ENCODE data around the gene IMPDH1.

The IMPDH1 gene

DNA sequence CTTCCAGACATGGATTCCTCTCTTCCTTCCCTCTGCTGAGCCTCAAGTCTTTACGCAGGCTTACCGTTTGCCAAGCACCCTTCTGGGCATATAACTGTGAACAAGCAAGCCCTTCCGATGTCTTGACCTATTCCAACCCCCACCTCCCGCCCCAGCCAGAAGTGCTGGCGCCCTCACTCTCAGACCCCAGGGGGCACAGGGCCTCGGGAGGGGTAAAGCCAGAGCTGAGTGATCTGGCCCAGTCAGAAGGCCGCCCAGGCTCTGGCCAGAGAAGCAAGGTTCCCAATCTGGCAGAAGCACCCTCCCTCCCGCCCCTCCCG is 49.5 kb downstream of the IMPDH1 start:
- DNase-seq (ENCODE audit: low read depth, low spot score) = no peak

GRCh38 chr7:128359939-128360338 is 49.8 kb downstream of the IMPDH1 start:
- DNase-seq (ENCODE audit: low read depth, low spot score) = no peak

DNA sequence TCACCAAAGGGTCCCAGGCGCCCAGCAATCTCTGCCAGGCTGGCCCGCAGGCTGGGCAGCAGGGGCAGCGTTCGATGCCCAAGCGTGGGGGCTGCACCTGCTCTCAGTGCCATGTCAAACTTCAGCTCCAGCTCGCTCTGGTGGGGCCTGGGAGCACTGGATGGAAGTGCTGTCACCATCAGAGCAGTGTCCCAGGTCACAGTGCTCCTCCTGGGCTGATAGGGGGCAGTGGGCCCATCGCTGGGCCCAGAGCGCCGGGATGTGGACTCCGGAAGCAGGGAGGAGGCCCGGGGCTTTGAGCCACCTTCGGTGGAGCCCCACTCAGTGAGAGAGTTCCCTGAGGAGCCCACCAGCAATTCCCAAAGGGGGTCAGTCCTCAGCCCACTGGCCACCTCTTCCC is 50.4 kb downstream of the IMPDH1 start:
- no peak for DNase-seq (ENCODE audit: low read depth, low spot score)

DNA sequence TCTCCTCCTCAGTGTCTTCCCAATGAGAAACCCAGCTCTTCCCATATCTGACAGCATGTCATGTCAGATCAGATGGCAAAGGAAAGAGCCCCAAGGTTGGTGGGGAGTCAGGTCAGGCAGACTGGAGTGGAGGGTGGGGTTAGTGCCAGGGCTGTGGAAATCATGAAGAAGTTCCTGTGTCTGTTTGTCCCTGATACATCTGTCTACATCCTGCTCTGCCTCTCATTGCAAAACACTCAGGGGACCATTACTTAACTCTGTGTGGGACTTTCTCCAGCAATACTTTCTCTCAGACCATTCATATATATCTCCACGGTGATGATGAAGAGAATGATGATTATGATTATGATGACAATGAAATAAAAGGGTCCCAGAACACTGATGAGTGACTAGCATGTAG is 51.5 kb downstream of the IMPDH1 start:
- no peak for DNase-seq (ENCODE audit: low read depth, low spot score)

GRCh38 chr7:128357217-128357613 is 52.6 kb downstream of the IMPDH1 start:
- no peak for DNase-seq (ENCODE audit: low read depth, low spot score)

DNA sequence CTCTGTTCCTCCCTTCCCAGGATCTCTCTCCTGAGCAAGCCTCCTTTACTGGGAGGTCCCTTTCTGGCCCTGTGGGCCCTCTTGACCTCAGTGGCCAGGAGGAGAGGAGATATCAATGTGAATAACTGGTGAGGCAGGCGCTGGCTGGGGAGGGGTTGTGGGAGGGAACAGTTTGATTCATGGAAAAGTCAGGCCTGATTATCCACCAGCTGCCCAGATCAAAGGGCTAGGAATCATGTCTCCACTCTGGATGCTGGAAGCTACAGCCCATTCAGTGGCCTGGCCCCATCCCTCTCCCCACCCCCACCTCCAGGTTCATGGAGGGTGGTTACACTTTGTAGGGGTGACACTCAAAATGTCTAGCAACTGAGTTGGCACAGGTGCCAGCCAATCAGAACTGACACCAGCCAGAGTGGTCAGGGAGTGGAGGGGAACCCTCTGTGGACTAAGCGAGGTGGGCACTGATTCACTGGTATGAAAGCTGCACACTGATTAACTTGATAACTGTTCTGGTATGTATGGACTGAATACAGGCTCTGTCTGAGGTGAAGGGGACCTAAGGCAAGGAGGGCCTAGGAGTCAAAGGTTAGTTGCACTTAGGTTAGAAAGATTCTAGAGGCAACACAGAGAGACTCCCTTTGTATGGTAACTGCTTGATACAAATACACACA is 53.1 kb downstream of the IMPDH1 start:
- no peak for DNase-seq (ENCODE audit: low read depth, low spot score)

DNA sequence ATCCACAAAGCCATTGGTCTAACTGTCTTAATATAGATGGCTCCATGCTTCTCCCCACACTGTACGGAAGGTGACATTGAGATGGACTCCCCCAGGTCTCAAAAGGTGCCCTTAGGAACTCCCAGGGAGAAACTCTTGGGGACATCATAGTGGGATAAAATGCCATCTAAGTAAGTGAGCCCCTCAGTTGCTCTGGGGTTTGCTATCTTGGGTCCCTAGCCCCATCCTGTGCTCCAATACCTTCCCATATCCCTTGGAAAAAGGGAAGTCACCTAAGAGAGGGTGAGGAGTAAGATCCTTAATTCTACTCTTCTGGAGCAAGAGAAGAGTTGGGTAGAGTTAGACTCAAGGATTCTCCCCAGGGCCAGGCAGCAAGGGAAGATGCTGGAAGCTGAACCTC is 56.2 kb downstream of the IMPDH1 start:
- DNase-seq (ENCODE audit: low read depth, low spot score) = no peak

GRCh38 chr7:128353189-128353588 is 56.6 kb downstream of the IMPDH1 start:
- no peak for DNase-seq (ENCODE audit: low read depth, low spot score)

DNA sequence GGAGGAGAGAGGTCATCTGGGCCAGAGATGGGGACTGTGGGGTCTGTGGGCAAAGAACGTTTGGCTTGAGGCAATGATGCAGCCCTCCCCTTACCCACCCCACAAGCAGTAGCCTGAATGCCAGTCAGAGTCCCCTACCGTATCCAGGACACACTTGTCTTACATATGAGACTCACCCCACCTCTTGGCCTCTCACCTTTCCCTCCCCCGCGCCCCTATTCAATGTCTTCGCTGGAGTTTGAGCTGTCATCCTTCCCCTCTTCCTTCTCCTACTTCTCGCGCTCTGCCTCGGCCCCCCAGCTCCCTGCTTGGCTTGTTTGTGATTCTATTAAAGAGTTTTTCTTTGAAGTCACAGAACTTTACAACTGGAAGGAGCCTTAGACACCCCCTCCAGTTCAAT is 57.1 kb downstream of the IMPDH1 start:
- DNase-seq (ENCODE audit: low read depth, low spot score) = no peak

DNA sequence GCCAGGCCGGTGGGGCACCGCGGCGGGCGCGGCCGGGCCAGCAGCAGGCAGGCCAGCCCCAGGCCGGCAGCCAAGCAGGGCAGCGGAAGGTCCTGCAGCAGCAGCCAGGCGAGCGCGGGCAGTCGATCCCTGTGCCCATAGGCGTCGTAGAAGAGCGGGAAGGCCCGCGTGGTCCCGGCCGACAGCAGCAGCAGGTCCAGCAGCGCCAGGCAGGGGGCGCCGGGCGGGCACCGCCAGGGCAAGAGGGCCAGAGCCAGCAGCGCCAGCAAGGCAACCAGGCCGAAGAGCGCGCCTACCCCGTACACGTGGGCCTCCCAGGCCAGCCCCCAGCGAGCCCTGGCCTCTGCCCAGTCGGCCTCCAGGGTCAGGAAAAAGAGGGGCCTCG is 57.6 kb downstream of the IMPDH1 start:
- no peak for DNase-seq (ENCODE audit: low read depth, low spot score)

DNA sequence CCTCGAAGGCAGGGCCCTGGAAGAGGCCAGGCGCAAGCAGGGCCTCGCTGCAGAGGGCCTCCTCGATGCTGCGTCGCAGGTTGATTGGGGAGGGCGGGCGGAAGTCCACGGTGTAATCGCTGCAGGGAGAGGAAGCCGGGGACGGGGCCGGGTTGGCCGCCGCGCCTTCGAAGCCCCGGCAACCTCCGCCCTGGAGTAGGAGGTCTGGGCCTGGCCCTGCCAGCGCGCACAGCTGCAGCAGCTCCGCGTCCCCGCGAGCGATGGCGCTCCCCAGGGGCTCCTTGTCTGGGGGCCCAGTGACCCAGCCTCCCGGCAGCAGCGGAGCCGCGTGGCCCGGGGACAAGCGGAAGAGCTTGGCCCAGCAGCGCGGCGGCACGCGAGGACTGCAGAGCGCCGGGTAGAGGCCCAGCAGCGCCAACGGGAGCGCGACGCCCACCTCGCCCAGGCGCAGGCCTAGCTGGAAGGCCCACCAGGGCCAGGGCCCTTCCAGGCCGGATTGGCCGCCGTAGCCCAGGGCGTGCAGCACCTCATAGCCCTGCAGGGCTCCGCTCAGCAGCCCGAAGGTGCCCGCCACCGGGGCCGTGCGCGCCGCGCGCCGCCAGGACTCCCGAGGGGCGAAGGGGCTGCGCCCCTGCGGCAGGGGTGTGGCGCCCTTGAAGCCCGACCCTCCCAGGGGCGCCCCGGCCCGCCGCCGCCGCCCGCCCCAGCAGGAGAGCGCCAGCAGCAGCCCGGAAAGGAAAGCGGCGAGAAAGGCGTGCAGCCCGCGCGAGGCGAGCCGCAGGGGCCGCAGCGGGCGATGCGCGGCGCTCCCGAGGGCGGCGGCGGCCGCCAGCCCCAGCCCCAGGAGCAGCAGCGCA is 58.3 kb downstream of the IMPDH1 start:
- DNase-seq (ENCODE audit: low read depth, low spot score) = no peak

DNA sequence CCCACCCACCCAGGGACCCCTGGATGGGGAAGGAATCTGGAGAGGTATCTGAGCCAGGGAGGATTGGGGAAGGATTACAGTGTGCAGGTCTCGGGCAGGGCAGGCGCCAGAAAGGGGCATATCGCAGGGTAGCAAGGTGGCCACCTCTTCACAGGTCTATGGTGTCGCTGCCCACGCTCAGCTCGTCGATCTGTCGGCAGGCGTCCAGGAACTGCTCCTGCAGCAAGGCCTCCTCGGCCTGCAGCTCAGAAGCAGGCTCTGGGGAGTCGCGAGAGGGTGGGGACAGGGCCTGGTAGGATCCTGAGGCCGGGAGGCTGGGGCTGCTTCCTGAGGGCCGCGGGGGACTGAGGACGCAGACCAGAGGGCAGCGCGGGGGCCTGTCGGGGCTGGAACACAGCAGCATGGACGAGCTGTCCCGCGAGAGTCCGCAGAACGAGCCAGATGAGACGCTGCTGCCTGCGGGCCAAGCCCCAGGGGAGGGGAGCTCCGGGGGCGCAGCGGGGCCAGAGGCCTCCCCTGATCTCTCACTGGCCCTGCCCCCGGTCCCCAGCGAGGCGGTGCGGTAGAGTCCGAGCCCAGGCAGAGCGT is 59.0 kb downstream of the IMPDH1 start:
- DNase-seq (ENCODE audit: low read depth, low spot score) = no peak

- DNase-seq (ENCODE audit: low read depth, low spot score) = no peak
These were observed 60.3 kb downstream of the IMPDH1 start for GRCh38 chr7:128349466-128349825.

- no peak for DNase-seq (ENCODE audit: low read depth, low spot score)
These were observed 62.1 kb downstream of the IMPDH1 start for GRCh38 chr7:128347647-128348097.

DNA sequence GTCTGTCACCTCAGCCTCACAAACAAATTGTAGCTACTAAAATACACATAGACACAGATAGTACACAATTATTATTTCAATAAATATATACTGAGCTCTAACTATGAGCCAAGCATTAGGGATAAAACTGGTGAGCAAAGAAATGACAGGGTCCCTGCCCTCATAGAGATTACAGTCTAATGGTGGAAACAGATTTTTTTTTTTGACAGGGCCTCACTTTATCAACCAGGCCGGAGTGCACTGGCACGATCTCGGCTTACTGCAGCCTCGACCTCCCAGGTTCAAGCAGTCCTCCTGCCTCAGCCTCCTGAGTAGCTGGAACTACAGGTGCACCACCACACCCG is 65.4 kb downstream of the IMPDH1 start:
- no peak for DNase-seq (ENCODE audit: low read depth, low spot score)

- DNase-seq (ENCODE audit: low read depth, low spot score) = peak; percentile 76
These were observed 66.0 kb downstream of the IMPDH1 start, which contains the start of gene RBM28 for GRCh38 chr7:128343554-128344430. Gene RBM28, minus strand, starts transcription at chr7:128343908. Its CDS starts 115 bp downstream, at chr7:128343793.
